Thoracic aorta (tissue), 2 donors: ENCODE measurements around the gene MCRIP1. TPM values are rescaled to one million over a fixed set of nuclear protein-coding genes. Genes with fewer than 3 reads are reported as not detected.

ENCODE experiments used
- ATAC-seq: fragments of 150-250 bp; one replicate; pipeline ENCODE4 v1.8.0; 2017; ENCODE audit warnings: low read depth; ENCODE audit not compliant: insufficient number of reproducible peaks, low FRiP score
- DNase-seq: peaks from one replicate; pipeline ENCODE4 v3.0.0-alpha.2; 2020; ENCODE audit warnings: low spot score
- H3K27ac ChIP-seq, 2 donors: fragments of 200-600 bp; sonication (generic); 1 replicate in 1 of 2; 2 replicates in 1 of 2; pipeline ENCODE4 v1.5.1; 2016; ENCODE audit warnings: mild to moderate bottlenecking in 2 of 2, moderate library complexity in 2 of 2
- H3K27me3 ChIP-seq: fragments of 200-600 bp; sonication (generic); replicated peaks from 2 replicates; pipeline ENCODE4 v1.6.0; 2016; ENCODE audit warnings: mild to moderate bottlenecking; ENCODE audit not compliant: insufficient read depth
- H3K36me3 ChIP-seq: fragments of 200-600 bp; sonication (generic); one replicate; pipeline ENCODE4 v1.5.1; 2016
- H3K4me1 ChIP-seq, 2 donors: fragments of 200-600 bp; sonication (generic); 1 replicate in 1 of 2; 2 replicates in 1 of 2; pipeline versions ENCODE4 v1.5.1 to v1.6.0; 2016; ENCODE audit warnings: low read depth in 2 of 2, mild to moderate bottlenecking in 1 of 2; ENCODE audit not compliant: control insufficient read depth in 1 of 2
- H3K4me3 ChIP-seq: fragments of 200-600 bp; sonication (generic); 2 replicates; pipeline ENCODE4 v1.5.1; 2016; ENCODE audit warnings: mild to moderate bottlenecking
- H3K9me3 ChIP-seq: fragments of 200-600 bp; sonication (generic); 2 replicates; pipeline ENCODE4 v1.5.1; 2016
- CTCF ChIP-seq: fragments of 200-600 bp; sonication (generic); IDR thresholded peaks from one replicate; pipeline ENCODE4 v1.5.1; 2019; ENCODE audit warnings: antibody characterized with exemption
- total RNA-seq, 2 donors: library from RNA; depleted of rRNA; stranded (reverse); fragments of >200 nt; gene quantifications; one replicate each; pipeline versions ENCODE4 v1.1.0 to v1.2.3, GENCODE V29; 2016

Gene MCRIP1
- total RNA-seq, 2 donors from 2014 or later, result 57.5 to 116 TPM

- DNase-seq (no peak), ATAC-seq (no peak)
- peaks cover 6 to 14% of the 10 kb centered on the region in 2 donors for H3K4me1 ChIP-seq
- no peak for TF ChIP-seq CTCF
- no peak overlapping the region for H3K27ac ChIP-seq
- peaks cover 8% of the 10 kb centered on the region for H3K36me3 ChIP-seq
- no peak overlapping the region for H3K4me3 ChIP-seq
- H3K27me3 ChIP-seq, result no peaks in the 10 kb centered on the region
- H3K9me3 ChIP-seq, result no peaks in the 10 kb centered on the region
Observed at GRCh38 chr17:81824595-81824994, 8.5 kb downstream of the MCRIP1 start.

- peaks cover 8% of the 10 kb centered on the region for H3K36me3 ChIP-seq
- no peak for DNase-seq
- ATAC-seq, result no peak
- TF ChIP-seq CTCF, result no peak
- no peak overlapping the region for H3K4me3 ChIP-seq
- no peaks in the 10 kb centered on the region for H3K27me3 ChIP-seq
- H3K9me3 ChIP-seq, result no peaks in the 10 kb centered on the region
- peaks cover 6 to 14% of the 10 kb centered on the region in 2 donors for H3K4me1 ChIP-seq
- no peak overlapping the region for H3K27ac ChIP-seq
Observed at GRCh38 chr17:81823820-81824550, 9.1 kb downstream of the MCRIP1 start.

GRCh38 chr17:81822996-81823819 is 9.9 kb downstream of the MCRIP1 start:
- peaks cover 8% of the 10 kb centered on the region for H3K36me3 ChIP-seq
- no peaks in the 10 kb centered on the region for H3K27me3 ChIP-seq
- H3K4me1 ChIP-seq, result peaks cover 6 to 14% of the 10 kb centered on the region in 2 donors
- no peak for ATAC-seq
- TF ChIP-seq CTCF, result no peak
- no peak for DNase-seq
- no peak overlapping the region for H3K27ac ChIP-seq
- no peaks in the 10 kb centered on the region for H3K9me3 ChIP-seq
- H3K4me3 ChIP-seq, result no peak overlapping the region

GRCh38 chr17:81822312-81822637 is 10.8 kb downstream of the MCRIP1 start:
- Histone ChIP-seq H3K9me3 (no peaks in the 10 kb centered on the region), H3K27ac (peak overlapping the region; percentile 6 to 59), H3K27me3 (no peaks in the 10 kb centered on the region), H3K4me3 (no peak overlapping the region), H3K4me1 (peaks cover 6 to 14% of the 10 kb centered on the region in 2 donors), H3K36me3 (peaks cover 8% of the 10 kb centered on the region)
- TF ChIP-seq CTCF, result no peak
- no peak for ATAC-seq
- no peak for DNase-seq

- DNase-seq, result peak; percentile 40
- peak; percentile 36 for ATAC-seq
- H3K4me3 ChIP-seq, result peak overlapping the region; percentile 26
- peak; percentile 58 for TF ChIP-seq CTCF
- H3K27me3 ChIP-seq, result no peaks in the 10 kb centered on the region
- H3K4me1 ChIP-seq, result peaks cover 6 to 14% of the 10 kb centered on the region in 2 donors
- H3K27ac ChIP-seq, result peak overlapping the region; percentile 6 to 59
- no peaks in the 10 kb centered on the region for H3K9me3 ChIP-seq
- H3K36me3 ChIP-seq, result peaks cover 8% of the 10 kb centered on the region
Observed at GRCh38 chr17:81821603-81822311, 11.3 kb downstream of the MCRIP1 start.
